ENCODE results near the gene CDK17. TPM values are rescaled to one million over a fixed set of nuclear protein-coding genes. Genes with fewer than 3 reads are reported as not detected.

Gene CDK17
- total RNA-seq, 1 donor from 2014 or later: 33.8 TPM

DNA sequence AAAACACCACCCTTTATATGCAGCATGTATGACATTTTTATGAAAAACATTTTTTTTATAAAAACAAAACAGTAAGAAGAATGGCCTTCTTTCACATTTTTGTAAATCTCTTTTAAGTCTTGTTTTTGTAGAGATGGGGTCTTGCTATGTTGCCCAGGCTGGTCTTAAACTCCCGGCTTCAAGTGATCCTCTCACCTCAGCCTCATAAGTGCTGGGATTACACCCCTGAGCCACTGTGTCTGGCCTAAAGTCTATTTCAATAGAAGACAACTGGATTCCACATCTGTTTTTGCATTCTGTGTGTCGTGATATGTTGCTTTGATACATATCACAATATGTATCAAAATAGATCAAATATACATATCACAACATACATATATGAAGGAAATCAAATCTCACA is 107.1 kb downstream of the CDK17 start:
- Mint-ChIP-seq H3K9me3 (ENCODE audit: unreplicated experiment) (no peaks in the 10 kb centered on the region), H3K27me3 (ENCODE audit: unreplicated experiment) (no peaks in the 10 kb centered on the region), H3K27ac (ENCODE audit: unreplicated experiment) (no peak overlapping the region), H3K36me3 (ENCODE audit: unreplicated experiment) (peaks cover 44% of the 10 kb centered on the region), H3K4me3 (ENCODE audit: unreplicated experiment) (no peak overlapping the region), H3K4me1 (ENCODE audit: unreplicated experiment) (peaks cover 4% of the 10 kb centered on the region)
- no peak for DNase-seq (ENCODE audit: extremely low spot score, unreplicated experiment)
- TF ChIP-seq, protein P1, sequence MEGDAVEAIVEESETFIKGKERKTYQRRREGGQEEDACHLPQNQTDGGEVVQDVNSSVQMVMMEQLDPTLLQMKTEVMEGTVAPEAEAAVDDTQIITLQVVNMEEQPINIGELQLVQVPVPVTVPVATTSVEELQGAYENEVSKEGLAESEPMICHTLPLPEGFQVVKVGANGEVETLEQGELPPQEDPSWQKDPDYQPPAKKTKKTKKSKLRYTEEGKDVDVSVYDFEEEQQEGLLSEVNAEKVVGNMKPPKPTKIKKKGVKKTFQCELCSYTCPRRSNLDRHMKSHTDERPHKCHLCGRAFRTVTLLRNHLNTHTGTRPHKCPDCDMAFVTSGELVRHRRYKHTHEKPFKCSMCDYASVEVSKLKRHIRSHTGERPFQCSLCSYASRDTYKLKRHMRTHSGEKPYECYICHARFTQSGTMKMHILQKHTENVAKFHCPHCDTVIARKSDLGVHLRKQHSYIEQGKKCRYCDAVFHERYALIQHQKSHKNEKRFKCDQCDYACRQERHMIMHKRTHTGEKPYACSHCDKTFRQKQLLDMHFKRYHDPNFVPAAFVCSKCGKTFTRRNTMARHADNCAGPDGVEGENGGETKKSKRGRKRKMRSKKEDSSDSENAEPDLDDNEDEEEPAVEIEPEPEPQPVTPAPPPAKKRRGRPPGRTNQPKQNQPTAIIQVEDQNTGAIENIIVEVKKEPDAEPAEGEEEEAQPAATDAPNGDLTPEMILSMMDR (IDR thresholded peaks at IDR 0.05): no peak

DNA sequence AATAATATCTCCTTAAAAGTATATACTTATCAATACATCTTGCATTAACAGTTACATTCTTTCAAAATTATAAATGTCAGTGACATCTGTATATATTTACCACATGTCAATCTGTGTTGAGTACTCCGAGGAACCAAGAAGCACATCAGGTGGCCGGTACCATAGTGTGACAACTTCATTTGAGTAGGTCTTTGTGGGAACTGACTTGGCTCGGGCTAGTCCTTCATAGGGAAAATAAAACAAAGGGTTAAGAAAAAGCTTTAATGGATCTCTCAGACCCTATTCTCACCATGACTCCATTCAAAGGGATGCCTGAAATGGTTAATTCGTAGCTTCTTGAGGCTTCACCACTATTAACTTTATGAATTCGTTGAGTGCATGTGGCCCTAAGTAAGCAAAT is 111.2 kb downstream of the CDK17 start:
- Mint-ChIP-seq H3K9me3 (ENCODE audit: unreplicated experiment) (no peaks in the 10 kb centered on the region), H3K4me3 (ENCODE audit: unreplicated experiment) (no peak overlapping the region), H3K36me3 (ENCODE audit: unreplicated experiment) (peaks cover 51% of the 10 kb centered on the region), H3K27ac (ENCODE audit: unreplicated experiment) (no peak overlapping the region), H3K4me1 (ENCODE audit: unreplicated experiment) (no peaks in the 10 kb centered on the region), H3K27me3 (ENCODE audit: unreplicated experiment) (no peaks in the 10 kb centered on the region)
- no peak for DNase-seq (ENCODE audit: extremely low spot score, unreplicated experiment)
- TF ChIP-seq, protein P1 (IDR thresholded peaks at IDR 0.05): no peak

DNA sequence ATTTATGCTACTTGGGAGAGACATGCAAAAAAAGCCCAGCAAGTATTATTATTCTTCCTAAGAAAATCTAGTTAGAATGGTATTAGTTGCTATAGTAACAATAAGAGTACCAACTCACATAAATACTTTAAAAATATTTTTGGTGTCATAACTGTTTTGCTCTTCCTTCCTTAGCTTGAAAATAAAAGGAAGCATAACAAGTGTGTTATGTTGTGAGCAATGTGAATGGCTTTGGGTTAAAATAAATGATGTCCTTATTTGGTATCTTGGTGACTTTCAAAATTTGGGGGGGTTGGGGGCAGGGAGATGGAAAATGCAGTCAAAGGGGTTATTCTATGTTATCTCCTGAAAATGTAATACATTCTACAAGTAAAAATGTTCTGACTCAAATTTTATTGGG is 115.1 kb downstream of the CDK17 start:
- no peak overlapping the region for H3K27ac Mint-ChIP-seq (ENCODE audit: unreplicated experiment)
- DNase-seq (ENCODE audit: extremely low spot score, unreplicated experiment): no peak
- peaks cover 64% of the 10 kb centered on the region for H3K36me3 Mint-ChIP-seq (ENCODE audit: unreplicated experiment)
- no peak overlapping the region for H3K4me3 Mint-ChIP-seq (ENCODE audit: unreplicated experiment)
- H3K27me3 Mint-ChIP-seq (ENCODE audit: unreplicated experiment): no peaks in the 10 kb centered on the region
- H3K4me1 Mint-ChIP-seq (ENCODE audit: unreplicated experiment): no peaks in the 10 kb centered on the region
- TF ChIP-seq, protein P1 (IDR thresholded peaks at IDR 0.05): no peak
- H3K9me3 Mint-ChIP-seq (ENCODE audit: unreplicated experiment): no peaks in the 10 kb centered on the region

DNA sequence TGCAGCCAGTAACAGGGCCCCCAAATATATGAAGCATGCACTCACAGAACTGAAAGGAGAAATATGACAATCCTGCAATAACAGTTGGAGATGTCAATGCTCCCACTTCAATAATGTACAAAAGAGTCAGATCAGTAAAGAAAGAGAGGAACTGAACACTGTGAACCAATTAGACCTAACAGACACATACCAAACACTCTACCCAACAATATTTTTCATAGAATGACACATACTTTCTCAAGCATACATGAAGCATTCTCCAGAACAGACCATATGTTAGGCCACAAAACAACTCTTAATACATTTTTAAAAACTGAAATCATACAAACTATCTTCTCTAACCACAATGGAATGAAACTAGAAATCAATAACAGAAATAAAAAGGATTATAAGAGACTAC is 125.9 kb downstream of the CDK17 start:
- no peak for DNase-seq (ENCODE audit: extremely low spot score, unreplicated experiment)
- H3K4me3 Mint-ChIP-seq (ENCODE audit: unreplicated experiment): no peak overlapping the region
- H3K9me3 Mint-ChIP-seq (ENCODE audit: unreplicated experiment): no peaks in the 10 kb centered on the region
- H3K4me1 Mint-ChIP-seq (ENCODE audit: unreplicated experiment): peaks cover 16% of the 10 kb centered on the region
- no peaks in the 10 kb centered on the region for H3K27me3 Mint-ChIP-seq (ENCODE audit: unreplicated experiment)
- H3K27ac Mint-ChIP-seq (ENCODE audit: unreplicated experiment): peak overlapping the region; percentile 68
- TF ChIP-seq, protein P1 (IDR thresholded peaks at IDR 0.05): no peak
- peaks cover 38% of the 10 kb centered on the region for H3K36me3 Mint-ChIP-seq (ENCODE audit: unreplicated experiment)

DNA sequence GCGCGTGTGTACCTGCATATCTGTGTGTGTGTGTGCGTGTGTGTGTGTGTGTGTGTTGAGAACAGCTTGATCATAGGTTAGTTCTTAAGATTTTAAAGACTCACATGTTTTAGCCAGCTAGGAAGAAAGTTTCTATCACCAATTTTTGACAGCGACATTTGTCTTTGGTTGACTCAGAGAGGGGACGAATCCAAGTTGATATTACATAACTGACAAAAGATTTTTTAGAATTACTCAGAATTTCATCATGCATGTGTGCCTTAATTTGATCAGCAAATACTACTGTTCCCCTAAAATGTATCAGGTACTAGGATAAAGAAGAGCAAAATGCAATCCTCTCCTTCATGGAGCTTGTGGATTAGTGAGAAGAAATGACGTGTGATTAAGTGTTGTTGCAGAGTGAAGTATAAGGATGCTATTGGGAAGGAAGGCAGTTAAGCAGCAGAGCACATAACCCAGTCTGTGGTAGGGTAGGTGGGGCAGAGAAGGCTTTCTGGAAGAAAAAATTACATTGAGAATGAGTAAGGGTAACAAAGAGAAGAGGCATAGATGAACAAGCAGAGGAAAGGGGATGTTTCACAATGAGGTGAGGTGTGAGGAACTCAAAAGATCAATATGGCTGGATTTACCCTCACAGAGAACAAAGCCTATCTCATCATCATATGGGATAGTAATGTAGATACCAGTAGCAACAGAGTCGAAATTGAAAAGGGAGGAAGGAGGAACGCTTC is 128.6 kb downstream of the CDK17 start:
- no peak for DNase-seq (ENCODE audit: extremely low spot score, unreplicated experiment)
- H3K4me1 Mint-ChIP-seq (ENCODE audit: unreplicated experiment): peaks cover 19% of the 10 kb centered on the region
- peaks cover 34% of the 10 kb centered on the region for H3K36me3 Mint-ChIP-seq (ENCODE audit: unreplicated experiment)
- TF ChIP-seq, protein P1 (IDR thresholded peaks at IDR 0.05): no peak
- no peak overlapping the region for H3K4me3 Mint-ChIP-seq (ENCODE audit: unreplicated experiment)
- H3K27ac Mint-ChIP-seq (ENCODE audit: unreplicated experiment): peak overlapping the region; percentile 8
- H3K9me3 Mint-ChIP-seq (ENCODE audit: unreplicated experiment): no peaks in the 10 kb centered on the region
- no peaks in the 10 kb centered on the region for H3K27me3 Mint-ChIP-seq (ENCODE audit: unreplicated experiment)
